ENCODE data around the gene DDOST.
"Not testable (repeated sequence)": the region's sequence is repeated elsewhere in the genome, so short reads cannot be mapped to it uniquely, and the experiment has no call there.

Gene DDOST

GRCh38 chr1:20619999-20620398 lies 41.2 kb downstream of the DDOST start:
- no peak for DNase-seq

DNA sequence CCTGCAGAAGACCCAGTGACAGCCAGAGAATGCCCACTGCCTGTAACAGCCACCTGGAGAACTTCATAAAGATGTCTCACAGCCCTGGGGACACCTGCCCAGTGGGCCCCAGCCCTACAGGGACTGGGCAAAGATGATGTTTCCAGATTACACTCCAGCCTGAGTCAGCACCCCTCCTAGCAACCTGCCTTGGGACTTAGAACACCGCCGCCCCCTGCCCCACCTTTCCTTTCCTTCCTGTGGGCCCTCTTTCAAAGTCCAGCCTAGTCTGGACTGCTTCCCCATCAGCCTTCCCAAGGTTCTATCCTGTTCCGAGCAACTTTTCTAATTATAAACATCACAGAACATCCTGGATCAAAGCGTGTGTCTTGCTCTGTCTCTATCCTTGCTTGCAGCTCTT lies 42.6 kb downstream of the DDOST start:
- DNase-seq = no peak

- no peak for DNase-seq
These were observed 44.2 kb downstream of the DDOST start for GRCh38 chr1:20616847-20617487.

DNA sequence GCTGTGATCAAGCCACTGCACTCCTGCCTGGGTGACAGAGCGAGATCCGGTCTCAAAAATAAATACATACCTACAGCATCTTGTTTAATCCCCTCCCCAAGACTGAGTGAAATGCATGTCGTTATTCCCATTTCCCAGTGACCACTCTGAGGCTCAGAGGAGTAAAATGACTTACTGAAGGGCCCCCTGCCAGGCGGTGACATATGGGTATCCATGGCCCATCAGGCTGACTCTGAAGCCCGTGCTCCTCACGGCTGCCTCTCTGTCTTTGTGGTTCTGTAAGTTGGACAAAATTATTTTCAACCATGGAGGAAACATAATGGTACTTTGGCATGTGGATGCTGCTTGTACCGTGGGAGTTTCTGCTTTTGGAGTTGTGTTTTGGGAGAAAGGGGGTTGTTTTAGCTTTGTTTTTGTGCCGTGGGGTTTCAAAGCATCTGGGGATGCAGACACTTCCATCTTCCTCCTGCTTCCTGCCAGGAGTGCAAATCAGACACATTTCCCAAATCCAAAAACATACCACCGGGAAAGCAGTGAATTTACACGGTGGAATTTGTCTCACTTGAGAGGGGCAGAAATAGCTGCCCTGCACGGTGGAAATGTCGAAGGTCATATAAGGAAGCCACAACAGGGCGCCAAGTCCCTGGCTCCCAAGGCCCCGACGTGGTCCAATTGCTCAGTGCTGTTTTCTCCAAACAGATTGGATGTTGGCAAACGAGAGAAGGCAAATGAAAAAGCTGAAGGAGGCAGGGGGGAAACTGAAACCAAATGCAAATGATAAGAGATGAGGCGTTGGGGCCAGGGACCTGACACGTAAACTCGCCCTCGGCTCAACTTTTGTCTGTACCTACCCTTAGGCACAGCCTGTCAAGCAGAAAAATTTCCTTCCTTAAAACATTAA lies 45.0 kb downstream of the DDOST start:
- DNase-seq = no peak

DNA sequence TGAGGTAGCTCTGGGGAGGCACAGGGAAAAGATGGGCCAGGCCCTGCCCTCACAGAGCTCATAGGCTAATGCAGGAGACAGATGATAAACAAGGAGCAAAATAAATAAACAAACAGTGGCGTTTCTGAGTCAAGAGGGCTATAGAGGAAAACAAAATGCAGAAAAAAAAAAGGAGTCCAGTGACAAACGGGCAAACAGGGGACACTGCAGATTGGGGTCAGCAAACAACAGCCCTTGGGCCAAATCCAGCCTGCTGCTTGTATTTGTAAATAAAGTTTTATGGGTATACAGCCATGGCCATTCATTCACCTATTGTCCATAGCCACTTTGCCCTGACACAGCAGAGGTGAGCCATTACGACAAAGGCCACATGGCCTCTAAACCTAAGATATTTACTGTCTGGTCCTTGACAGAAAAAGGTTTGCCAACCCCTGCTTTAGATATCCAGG lies 47.0 kb downstream of the DDOST start:
- no peak for DNase-seq

DNA sequence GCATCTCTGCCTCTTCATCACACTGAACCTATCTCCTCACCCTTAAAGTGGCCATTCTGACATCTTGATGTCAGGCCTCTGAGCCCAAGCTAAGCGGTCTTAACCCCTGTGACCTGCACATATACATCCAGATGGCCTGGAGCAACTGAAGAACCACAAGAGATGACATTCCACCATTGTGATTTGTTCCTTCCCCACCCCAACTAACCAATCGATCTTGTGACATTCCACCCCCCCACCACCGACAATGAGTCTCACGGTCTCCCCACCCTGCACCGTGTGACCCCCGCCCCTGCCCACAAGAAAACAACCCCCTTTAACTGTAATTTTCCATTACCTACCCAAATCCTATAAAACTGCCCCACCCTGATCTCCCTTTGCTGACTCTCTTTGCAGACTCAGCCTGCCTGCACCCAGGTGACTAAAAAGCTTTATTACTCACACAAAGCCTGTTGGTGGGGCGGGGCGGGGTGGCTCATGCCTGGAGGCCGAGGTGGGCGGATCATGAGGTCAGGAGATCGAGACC lies 48.9 kb downstream of the DDOST start:
- DNase-seq = no peak

DNA sequence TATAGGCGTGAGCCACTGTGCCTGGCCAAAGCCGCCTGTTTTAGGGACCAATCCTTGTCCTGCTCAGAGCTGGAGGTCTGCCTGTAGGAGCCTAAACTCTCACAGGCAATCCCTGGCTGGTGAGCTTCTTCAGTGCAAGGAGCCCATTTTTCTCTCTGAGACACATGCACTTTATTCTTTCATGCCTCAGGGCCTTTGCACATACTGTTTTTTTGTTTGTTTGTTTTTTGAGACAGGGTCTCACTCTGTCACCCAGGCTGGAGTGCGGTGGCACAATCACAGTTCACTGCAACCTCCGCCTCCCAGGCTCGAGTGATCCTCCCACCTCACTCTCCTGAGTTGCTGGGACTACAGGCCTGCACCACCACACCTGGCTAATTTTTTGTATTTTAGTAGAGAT lies 49.5 kb downstream of the DDOST start:
- no peak for DNase-seq

- DNase-seq = no peak
These were observed 50.2 kb downstream of the DDOST start for GRCh38 chr1:20610970-20611369.

- DNase-seq = no peak
These were observed 51.6 kb downstream of the DDOST start for GRCh38 chr1:20609541-20609940.

GRCh38 chr1:20606801-20607570 lies 54.2 kb downstream of the DDOST start:
- DNase-seq = not testable (repeated sequence)

- no peak for DNase-seq
These were observed 56.5 kb downstream of the DDOST start for GRCh38 chr1:20604678-20605077.

GRCh38 chr1:20603504-20604464 lies 57.4 kb downstream of the DDOST start:
- no peak for DNase-seq

GRCh38 chr1:20602851-20603450 lies 58.2 kb downstream of the DDOST start:
- DNase-seq = no peak
